HT-29 (cell line): ENCODE measurements around the gene SLC36A4. TPM values are rescaled to one million over a fixed set of nuclear protein-coding genes. Genes with fewer than 3 reads are reported as not detected.
"Not testable (repeated sequence)": the region's sequence is repeated elsewhere in the genome, so short reads cannot be mapped to it uniquely, and the experiment has no call there.

Experiments
- DNase-seq: peaks from one replicate; pipeline ENCODE4 v3.0.0-alpha.2; 2015; ENCODE audit warnings: low spot score
- total RNA-seq: library from RNA; depleted of rRNA; stranded (reverse); fragments of >200 nt; shearing (Covaris generic); gene quantifications from 2 replicates; pipeline ENCODE4 v1.2.3, GENCODE V29; 2014; rRNA removed

SLC36A4 gene
- total RNA-seq, result 2.3 and 2.7 TPM in 2 replicates

DNA sequence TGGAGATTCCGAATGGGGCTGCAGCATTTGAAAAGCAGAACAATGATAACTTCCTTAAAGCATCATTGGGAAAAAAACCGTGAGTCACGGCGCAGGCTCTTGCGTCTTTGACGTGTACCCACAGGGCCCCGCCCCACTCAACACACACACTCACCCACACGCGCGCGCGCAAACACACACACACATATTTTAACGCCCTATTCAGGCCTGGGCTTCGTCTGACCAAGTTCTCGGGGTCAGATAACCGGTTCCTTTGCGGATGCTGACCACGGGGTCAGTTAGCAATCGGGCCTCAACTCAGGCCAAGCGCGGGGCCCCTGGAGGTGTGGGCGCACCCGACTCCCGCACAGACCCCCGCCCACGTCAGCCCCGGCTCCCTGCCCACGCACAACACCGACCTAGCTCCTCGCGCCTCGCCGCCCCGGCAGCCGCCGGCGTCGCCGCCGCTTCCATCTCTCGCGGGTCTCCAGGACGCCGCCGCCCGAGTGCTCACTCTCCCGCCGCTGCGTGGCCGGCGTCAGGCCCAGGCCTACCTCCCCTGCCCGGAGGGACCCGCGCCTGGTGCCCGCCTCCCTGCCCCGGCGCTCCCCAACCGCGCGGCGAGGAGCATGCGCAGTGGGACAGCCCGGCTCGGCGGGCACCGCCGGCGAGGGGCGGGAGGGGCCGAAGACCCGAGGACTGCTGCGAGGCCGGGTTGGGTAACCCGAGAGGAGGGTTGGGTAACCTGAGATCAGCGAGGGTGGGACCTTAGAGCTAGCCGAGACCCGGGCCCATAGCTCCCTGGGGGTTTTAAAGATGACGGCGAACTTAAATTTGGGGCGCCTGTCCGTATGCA is at the start of gene SLC36A4:
Gene SLC36A4, minus strand, starts transcription at position 612 of the 835 bp plus-strand sequence. Its CDS starts 159 bp downstream, at position 453.
- DNase-seq, result peak; percentile 90

DNA sequence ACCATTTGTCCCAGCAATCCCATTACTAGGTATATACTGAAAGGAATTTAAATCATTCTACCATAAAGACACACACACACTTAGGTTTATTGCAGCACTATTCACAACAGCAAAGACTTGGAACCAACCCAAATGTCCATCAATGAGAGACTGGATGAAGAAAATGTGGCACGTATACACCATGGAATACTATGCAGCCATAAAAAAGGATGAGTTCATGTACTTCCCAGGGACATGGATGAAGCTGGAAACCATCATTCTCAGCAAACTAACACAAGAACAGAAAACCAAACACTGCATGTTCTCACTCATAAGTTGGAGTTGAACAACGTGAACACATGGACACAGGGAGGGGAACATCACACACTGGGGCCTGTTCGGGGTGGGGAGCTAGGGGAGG is 49.0 kb upstream of the SLC36A4 start:
- DNase-seq, result not testable (repeated sequence)

DNA sequence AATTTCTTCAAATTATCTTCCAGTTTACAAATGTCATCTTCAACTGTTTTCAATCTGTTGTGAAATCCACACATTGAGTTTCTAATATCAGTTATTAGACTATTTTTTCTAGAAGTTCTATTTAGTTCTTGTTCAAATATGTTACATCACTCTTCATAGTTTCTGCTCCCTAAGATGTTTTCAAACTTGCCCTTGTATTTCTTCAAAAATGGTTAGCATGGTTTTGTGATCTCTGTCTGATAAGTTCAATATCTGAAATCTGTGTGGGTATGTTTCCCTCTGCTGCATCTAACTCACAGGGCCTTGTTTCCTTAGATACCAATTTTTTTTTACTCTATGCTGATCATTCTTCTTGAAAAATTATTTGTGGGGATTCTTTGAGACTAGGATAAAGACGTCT is 46.2 kb upstream of the SLC36A4 start:
- DNase-seq, result no peak

DNA sequence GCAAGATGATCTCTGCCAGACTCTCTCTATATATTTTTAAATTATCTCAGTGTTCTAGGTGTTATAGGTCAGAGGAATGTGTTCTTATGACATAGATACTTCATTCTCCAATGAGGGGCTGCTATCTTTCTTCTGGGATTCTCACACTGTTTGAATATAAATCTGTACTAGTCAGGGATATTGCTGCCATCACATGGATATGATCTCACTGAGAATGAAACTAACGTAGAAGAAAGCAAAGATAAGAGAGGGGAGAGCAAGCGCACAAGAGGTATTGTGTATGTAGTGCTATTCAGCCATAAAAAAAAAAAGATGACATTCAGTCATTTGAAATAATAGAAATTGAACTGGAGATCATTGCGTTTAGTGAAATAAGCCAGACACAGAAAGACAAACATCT is 42.2 kb upstream of the SLC36A4 start:
- no peak for DNase-seq

DNA sequence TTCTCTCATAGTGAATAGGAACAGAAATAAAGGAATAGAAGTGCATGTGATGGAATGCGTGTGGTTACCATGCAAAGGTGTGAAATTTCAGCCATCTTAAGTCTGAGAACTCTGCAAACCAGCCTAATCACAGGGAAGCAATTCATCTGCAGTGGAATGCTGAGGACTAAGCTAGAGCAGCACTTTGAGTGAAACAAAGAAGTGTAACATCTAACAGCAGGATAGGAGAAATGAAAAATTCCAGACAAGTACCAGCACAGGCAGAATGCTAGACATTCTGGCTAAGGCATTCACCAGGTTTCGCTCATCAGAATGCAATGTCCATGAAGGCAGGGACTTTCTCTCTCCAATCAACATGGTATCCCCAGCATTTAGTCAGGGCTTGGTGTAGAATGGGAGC is 41.2 kb upstream of the SLC36A4 start:
- no peak for DNase-seq

DNA sequence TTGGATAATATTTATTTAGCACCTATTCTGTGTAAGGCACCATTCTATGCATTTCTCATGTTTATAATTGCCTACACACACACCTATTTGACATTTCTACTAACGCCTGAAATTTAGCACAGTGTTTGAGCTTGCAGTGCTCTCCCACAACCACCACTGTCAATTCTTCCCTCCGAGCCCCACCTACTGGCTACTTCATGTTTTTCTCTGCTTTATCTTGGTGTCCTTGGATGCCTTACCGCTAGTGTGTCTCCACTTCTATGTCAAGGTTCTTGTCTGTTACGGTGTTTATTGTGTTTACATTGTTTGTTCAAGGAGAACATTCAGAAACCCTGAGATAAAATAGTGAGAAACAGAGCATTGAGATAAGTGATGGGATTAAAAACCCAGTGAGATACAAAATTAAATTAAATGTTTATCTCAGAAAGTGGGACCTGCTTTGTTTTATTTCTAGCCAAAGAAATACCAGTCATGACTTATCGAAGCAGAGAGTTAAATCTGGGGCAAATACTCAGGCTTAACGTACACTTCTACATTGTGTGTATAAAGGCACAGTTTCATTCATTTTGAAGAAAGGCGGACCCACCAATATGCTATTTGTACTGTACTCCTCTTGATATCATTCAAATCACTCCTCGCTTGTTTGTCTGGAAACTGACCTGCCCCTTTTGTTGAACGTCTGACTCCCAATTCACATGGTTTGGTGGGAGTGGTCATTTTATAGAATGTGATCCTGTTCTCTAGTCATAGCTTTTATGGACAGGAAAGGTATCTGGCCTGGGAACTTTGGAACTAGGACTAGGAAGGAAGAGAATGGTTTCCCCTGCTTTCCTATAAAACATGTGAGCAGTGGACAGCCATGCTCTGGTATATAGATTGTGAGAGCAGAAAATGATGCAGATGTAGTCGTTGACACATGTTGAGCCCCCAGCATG is 39.2 kb upstream of the SLC36A4 start:
- DNase-seq, result peak; percentile 73

DNA sequence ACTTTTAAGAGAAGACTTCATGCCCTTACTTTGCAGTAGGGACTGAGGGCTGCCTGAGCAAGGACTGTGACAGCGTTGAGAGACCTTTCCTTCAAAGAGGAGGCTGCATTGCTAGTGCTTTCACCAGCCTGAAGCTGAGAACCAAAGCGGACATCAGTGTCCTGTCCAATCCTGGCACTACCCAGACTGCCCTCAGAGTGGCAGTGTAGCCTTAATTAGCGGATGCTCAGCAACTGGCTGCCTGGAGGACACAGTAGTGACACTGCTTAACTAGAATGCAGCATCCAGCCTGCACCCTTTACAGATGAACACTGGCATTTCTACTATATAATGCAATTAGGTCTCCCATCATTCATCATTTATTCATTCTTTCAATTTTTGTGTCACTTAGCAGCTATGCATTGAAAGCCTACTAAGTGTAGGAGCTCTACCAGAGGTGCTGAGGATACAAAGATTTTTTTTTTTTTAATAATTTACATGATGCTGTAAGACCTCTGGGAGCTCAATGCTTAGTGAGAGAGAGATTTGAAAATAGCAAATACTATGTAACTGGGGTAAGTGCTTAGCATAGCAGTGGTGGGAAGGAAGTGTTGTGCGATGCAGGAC is 36.9 kb upstream of the SLC36A4 start:
- peak; percentile 86 for DNase-seq

DNA sequence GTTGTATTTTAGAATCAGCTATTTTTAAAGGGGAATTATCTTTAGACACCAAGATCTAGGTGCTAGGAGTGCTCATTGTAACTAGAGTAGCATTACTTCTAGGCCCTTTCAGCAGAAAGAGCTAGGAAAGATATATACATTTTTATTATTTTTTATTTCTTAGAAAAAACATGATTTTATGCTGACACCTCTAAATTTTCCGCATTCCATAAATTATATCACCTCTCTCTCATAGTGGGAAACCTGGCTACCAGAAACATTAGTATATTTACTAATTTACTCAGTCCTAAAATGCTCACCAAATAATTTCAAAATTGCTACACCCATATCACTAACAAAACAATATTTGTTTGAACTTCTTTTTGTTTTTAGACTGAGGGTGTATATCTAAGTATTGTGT is 32.1 kb upstream of the SLC36A4 start:
- DNase-seq, result no peak

DNA sequence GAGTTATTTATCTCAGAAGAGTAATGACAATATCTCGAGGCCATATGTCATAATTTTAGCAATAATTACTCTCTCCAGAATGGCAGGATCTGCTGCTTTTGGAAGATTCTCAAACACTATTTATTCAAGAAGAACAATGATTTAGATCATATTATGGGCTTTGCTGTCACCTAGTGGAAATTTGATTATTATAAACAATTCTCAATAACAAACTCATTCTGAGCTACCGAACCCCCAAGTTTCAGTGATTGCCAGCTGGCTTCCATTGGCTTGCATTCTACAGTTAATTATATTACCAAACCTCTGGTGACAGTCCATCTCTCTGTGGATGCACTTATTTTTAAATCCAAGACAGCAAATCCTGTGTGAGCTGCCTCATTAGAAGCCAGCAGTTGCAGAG is 27.9 kb upstream of the SLC36A4 start:
- peak; percentile 66 for DNase-seq

DNA sequence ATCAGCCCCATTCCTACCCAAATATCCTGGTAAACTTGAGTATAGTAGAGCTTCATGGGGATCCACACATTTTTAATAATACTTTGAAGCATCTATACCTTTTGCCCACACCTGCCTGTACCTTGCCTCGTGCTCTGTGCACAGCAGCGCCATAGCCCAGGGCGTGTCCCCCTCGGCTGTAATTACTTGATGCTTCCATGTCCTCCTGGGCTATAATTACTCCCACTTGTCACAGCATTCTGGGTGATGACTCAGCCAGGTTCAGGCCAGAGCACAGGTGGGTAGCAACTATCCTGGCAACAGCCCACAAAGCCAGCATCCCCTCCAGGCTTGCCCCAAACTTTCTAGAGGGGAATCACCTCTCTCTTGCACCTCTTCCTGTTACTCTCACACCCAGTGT is 23.7 kb upstream of the SLC36A4 start:
- DNase-seq, result no peak

DNA sequence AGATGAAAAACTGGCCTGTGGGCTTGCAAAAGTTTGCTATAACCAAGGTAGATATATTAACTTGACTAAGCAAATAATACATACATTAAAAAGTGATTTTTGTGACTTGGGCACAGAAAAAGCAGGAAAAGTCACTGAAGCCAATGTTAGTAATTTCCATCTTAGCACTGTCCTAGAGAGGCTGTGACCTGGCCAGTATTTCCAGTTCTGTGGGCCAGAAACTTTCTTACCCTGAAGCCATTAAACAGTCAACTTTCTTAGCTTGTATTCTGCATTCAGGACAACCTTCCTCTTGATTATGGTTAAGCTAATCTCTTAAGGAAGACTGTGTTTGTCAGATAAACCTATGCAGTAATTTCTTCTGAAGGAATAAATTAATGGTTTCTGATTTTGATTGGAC is 22.3 kb upstream of the SLC36A4 start:
- DNase-seq, result no peak

DNA sequence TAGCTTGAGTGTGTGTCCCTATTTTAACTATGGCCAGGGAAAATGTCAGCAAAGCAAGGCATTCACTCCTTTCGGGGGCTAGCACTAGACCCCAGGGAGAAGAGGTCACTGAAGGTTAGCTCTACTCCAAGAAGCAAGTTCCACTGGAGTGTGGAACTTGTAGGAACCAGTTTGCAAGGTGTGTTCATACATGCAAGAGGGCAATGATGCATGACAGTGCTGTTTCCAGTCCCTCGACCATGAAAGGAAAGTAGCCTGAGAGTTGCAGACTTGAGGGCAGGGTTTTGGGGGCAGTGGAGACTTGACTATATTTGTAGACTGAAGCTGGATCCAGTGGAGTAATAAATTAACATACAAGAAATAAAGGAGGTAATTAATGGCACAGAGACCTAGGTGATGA is 21.6 kb upstream of the SLC36A4 start:
- DNase-seq, result no peak

DNA sequence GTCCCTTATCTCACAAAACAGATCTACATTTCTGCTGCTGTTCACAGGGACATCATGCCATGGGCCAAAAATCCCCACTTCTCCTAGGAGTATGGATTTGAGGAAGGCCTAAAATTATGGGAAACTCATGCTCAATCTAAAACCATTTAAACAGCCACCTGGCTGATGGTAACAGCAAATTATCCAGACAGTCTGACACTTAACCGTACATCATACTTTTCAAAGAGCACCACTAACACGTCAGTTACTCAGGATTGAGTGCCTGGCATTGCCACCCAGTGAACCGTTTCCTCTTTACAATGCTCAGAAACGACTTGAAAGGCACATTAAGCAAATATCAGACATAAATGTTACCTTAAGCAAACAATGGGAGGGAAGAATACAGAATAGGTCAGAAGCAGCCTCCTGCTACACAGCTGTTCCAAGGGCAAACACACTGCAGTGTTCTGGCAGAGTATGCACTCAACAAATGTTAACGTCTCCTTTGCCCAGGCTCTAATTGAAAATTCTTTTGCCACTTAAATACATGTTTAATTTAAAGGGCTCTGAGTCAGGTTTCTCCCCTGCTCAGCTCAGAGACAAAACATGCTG is 18.8 kb upstream of the SLC36A4 start:
- DNase-seq, result no peak

DNA sequence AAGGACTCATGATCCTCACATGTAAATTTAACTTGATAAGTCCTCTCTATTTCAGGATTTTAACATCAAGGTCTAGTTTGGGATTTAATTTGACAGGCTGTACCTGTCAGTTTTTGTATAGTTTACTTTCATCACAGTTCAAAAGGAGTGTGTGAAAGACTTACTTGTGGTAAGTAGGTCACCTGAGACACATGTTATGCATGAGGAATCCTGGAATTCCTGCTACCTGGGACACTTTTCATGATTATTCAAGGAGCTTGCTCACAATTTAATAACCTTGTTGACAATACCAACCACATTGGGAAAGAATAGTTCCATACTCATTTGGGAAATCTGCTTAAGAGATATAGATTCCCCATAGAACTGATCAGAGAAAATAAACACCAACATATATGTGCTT is 15.8 kb upstream of the SLC36A4 start:
- no peak for DNase-seq

DNA sequence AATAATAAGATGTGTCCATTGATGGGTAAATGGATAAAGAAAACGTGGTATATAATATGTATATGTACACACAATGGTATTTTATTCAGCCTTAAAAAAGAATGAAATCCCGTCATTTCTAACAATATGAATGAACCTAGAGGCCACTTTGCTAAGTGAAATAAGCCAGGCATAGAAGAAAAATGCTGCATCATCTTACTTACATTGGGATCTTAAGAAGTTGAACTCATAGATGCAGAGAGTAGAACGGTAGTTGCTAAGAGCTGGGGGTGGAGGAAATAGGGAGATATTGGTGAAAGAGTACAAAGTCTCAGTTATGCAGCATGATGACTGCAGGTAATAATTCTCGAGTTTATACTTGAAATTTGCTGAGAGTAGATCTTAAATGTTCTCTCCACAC is 14.3 kb upstream of the SLC36A4 start:
- no peak for DNase-seq

DNA sequence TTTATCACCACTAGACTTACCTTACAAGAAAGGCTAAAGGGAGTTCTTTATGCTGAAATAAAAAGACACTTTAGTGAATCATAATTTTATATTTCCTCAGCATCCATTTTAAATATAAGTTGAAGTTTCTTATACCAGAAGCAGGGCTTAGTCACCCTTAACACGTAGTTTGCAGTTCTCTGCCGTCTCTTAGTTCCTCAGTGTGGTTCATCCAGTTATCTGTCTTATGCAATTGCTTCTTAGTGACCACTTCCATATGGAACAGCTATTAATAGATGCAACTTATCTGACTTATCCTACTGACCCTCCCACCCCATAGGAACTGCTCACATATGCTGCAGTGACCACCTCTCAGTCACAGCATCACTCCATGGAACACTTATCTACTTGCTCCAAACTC is 11.7 kb upstream of the SLC36A4 start:
- DNase-seq, result no peak

DNA sequence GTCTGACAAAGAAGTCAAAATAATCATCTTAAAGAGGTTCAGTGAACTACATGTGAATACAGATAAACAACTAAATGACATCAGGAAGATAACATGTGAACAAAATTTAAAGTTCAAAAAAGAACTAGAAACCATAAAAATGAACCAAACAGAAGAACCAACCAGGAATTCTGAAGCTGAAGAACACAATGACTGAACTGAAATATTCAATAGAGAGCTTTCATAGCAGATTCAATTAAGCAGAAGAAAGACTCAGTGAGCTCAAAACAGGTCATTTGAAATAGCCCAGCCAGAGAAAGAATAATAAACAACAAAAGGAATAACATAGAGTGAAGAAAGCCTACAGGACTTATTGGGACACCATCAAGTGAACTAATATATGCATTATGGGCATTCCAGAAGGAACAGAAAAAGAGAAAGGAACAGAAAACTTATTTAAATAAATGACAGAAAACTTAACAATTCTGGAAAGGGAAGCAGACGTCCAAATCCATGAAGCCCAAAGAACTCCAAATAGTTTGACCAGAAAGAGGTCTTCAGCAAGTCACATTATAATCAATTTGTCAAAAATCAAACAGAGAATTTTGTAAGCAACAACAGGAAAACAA is 11.0 kb upstream of the SLC36A4 start:
- no peak for DNase-seq

DNA sequence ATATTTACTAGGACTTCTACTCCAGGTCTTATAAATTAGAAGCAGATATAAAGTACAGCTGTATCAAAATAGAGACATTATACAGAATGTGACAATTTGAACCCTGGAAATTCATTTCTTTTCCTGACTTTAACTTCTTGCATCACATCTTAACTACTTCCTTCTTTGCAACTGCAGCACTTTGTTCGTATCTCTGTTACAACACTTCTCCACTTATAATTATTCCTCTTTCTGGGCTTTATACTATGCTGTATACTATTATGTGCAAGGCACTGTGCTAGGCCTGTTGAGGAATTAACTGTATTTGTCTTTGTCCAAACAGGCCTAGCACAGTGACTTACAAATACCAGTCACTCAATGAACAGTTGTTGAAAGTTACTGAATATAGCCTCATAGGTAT is 1.8 kb upstream of the SLC36A4 start:
- no peak for DNase-seq

DNA sequence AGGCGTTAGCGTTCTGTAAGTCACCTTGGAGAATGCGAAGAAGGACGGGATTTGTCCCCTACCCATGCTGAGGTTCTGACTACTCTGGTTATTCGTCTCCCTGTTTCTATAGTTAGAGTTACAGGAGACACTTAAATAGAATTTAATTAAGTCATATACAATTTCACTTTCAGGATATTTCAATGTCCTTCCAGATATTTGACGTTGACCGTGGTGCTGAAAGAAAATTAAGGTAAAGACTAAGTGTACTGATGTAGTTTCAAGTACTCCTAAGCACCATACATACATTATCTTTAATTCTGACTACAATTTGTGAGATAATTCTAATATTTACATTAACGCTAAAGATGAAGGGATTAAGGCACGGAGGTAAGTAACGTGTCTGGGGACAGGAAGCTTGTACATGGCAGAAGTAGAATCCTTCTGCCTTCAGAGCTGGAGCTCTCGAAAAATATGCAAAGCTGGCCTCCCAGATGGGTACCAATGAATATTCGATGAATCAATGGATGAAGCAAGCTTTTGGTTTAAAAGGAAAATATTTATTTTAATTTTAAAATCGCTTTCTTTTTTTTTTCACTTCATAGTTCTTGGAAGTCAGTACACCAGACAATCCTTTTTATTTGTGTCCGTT is 539 bp upstream of the SLC36A4 start:
- peak; percentile 43 for DNase-seq

DNA sequence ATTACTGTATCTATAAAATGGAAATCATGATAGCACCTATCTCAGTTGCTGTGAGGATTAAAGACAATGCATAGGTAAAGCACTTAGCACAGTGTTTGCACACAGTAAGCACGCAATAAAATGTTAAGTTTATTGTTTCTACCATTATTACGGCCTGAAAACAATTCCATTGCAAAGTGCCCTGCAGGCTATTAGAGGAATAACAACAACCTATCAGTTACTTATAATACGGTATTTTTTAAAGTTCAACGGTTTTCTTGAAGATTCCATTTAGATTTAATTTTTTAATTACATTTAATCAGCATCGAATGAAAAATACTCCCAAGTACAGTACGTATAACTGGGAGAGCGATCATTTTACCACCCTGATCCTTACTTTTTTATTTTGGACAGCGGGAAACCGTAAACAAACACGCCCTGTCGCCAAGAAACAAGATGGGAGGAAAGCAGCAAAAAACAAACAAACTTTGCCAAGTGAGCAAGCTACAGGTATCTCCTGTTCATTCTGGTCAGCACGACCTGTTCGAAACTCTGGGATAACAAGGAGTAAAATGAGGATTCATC is 893 bp downstream of the SLC36A4 start:
- DNase-seq, result no peak
